AG10803 (cell line): ENCODE measurements around the gene CD48.
"Not testable (repeated sequence)": the region's sequence is repeated elsewhere in the genome, so short reads cannot be mapped to it uniquely, and the experiment has no call there.

Source experiments
- DNase-seq: peaks from one replicate; pipeline ENCODE4 v3.0.0; 2010; ENCODE audit warnings: low read depth
- H3K4me3 ChIP-seq: 2 replicates; pipeline ENCODE4 v1.5.1; 2011; ENCODE audit warnings: mild to moderate bottlenecking, low read length, control low read depth
- CTCF ChIP-seq: conservative IDR thresholded peaks from 2 replicates; pipeline ENCODE4 v1.5.1; 2011; ENCODE audit warnings: mild to moderate bottlenecking, low read length, control low read depth, inconsistent platforms

Gene CD48

GRCh38 chr1:160713161-160713560, 1.5 kb upstream of the CD48 start:
- H3K4me3 ChIP-seq = no peak overlapping the region
- no peak for DNase-seq
- TF ChIP-seq CTCF = no peak

- not testable (repeated sequence) for DNase-seq, H3K4me3 ChIP-seq
Measured at GRCh38 chr1:160712525-160713080, 981 bp upstream of the CD48 start.

- no peak for DNase-seq
- TF ChIP-seq CTCF = no peak
- H3K4me3 ChIP-seq = no peak overlapping the region
Measured at GRCh38 chr1:160711276-160711601, 383 bp downstream of the CD48 start.

GRCh38 chr1:160710517-160711252, 937 bp downstream of the CD48 start:
- DNase-seq = no peak
- no peak overlapping the region for H3K4me3 ChIP-seq
- no peak for TF ChIP-seq CTCF

GRCh38 chr1:160709715-160710114, 1.9 kb downstream of the CD48 start:
- H3K4me3 ChIP-seq = no peak overlapping the region
- DNase-seq = no peak
- no peak for TF ChIP-seq CTCF

- H3K4me3 ChIP-seq = no peak overlapping the region
- TF ChIP-seq CTCF = no peak
- no peak for DNase-seq
Measured at GRCh38 chr1:160708801-160709200, 2.8 kb downstream of the CD48 start.

GRCh38 chr1:160708118-160708517, 3.5 kb downstream of the CD48 start:
- no peak overlapping the region for H3K4me3 ChIP-seq
- no peak for DNase-seq
- TF ChIP-seq CTCF = no peak
